PC-3 (cell line): ENCODE data around the gene HYAL2.

ENCODE experiments used
- EZH2 ChIP-seq: fragments of 300-600 bp; sonication (generic); IDR thresholded peaks from one replicate; pipeline ENCODE4 v1.6.1; 2017; ENCODE audit warnings: antibody characterized with exemption, mild to moderate bottlenecking, low read length; ENCODE audit not compliant: unreplicated experiment
- EZH2phosphoT487 ChIP-seq: fragments of 300-600 bp; sonication (generic); IDR thresholded peaks from 2 replicates; pipeline ENCODE4 v1.6.1; 2018; ENCODE audit warnings: mild to moderate bottlenecking, antibody characterized with exemption, low read length, borderline replicate concordance
- TF ChIP-seq, protein P1 (sequence below): fragments of 300-600 bp; sonication (generic); conservative IDR thresholded peaks from 2 replicates; pipeline ENCODE4 v1.5.1; 2017; ENCODE audit warnings: antibody characterized with exemption, low read depth, mild to moderate bottlenecking, low read length

DNA sequence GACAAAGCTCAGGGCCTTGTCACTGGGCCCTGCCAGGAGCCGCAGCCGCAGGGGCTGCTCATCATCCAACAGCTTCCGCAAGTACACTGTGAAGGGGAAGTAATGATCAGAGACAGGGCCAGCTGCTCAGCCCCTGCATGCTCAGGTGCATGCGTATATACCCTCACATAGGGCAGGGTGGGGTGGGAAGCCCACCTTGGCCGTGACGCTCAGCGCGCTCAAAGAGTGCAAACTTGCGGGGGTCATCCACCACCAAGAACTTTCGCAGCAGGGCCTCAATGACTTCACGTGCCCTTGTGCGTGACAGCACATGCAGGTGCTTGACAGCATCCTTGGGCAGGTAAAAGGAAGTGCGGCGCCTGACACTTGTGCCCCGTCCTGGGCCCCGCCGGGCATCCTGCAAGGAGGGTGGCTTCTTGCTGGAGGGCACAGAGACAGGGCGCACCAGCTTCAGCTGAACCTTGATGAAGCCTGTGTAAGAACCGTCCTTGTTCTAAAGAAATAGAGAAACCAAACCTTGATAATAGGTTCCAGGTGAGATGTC is 8.9 kb upstream of the HYAL2 start:
- TF ChIP-seq, protein P1, sequence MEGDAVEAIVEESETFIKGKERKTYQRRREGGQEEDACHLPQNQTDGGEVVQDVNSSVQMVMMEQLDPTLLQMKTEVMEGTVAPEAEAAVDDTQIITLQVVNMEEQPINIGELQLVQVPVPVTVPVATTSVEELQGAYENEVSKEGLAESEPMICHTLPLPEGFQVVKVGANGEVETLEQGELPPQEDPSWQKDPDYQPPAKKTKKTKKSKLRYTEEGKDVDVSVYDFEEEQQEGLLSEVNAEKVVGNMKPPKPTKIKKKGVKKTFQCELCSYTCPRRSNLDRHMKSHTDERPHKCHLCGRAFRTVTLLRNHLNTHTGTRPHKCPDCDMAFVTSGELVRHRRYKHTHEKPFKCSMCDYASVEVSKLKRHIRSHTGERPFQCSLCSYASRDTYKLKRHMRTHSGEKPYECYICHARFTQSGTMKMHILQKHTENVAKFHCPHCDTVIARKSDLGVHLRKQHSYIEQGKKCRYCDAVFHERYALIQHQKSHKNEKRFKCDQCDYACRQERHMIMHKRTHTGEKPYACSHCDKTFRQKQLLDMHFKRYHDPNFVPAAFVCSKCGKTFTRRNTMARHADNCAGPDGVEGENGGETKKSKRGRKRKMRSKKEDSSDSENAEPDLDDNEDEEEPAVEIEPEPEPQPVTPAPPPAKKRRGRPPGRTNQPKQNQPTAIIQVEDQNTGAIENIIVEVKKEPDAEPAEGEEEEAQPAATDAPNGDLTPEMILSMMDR, result no peak
- TF ChIP-seq EZH2 (no peak), EZH2phosphoT487 (no peak)
